Liver (tissue), 9 donors: Measurements from ENCODE around the gene TTC23. TPM values are rescaled to one million over a fixed set of nuclear protein-coding genes. Genes with fewer than 3 reads are reported as not detected.

Experiments
- DNase-seq: peaks from one replicate; pipeline ENCODE4 v3.0.0-alpha.2; 2017; ENCODE audit warnings: low spot score
- H3K27ac ChIP-seq, 2 donors: one replicate each; pipeline ENCODE4 v1.7.0; 2013; ENCODE audit warnings: inconsistent platforms in 2 of 2, low read length in 2 of 2, control low read depth in 1 of 2, low read depth in 1 of 2, mild to moderate bottlenecking in 1 of 2
- H3K27me3 ChIP-seq, 4 donors: one replicate each; pipeline versions ENCODE4 v1.6.1 to v1.7.0; 2013; ENCODE audit warnings: low read length in 3 of 4, inconsistent platforms in 1 of 4, mild to moderate bottlenecking in 1 of 4, moderate library complexity in 1 of 4; ENCODE audit not compliant: control insufficient read depth in 4 of 4, insufficient read depth in 4 of 4
- H3K36me3 ChIP-seq, 4 donors: one replicate each; pipeline versions ENCODE4 v1.6.1 to v1.7.0; 2013; ENCODE audit warnings: low read length in 3 of 4, mild to moderate bottlenecking in 3 of 4, low read depth in 1 of 4, moderate library complexity in 1 of 4; ENCODE audit not compliant: control insufficient read depth in 4 of 4, insufficient read depth in 3 of 4
- H3K4me1 ChIP-seq, 4 donors: one replicate each; pipeline versions ENCODE4 v1.6.1 to v1.7.0; 2013; ENCODE audit warnings: low read length in 3 of 4, mild to moderate bottlenecking in 3 of 4, moderate library complexity in 1 of 4; ENCODE audit not compliant: control insufficient read depth in 4 of 4, insufficient read depth in 4 of 4
- H3K4me3 ChIP-seq, 3 donors: one replicate each; pipeline versions ENCODE4 v1.6.1 to v1.7.0; 2013; ENCODE audit warnings: low read length in 3 of 3, control low read depth in 1 of 3, low read depth in 1 of 3, mild to moderate bottlenecking in 1 of 3
- H3K9ac ChIP-seq, 2 donors: one replicate each; pipeline ENCODE4 v1.7.0; 2013; ENCODE audit warnings: low read length in 2 of 2, mild to moderate bottlenecking in 2 of 2, moderate library complexity in 2 of 2, control low read depth in 1 of 2, low read depth in 1 of 2
- H3K9me3 ChIP-seq, 4 donors: one replicate each; pipeline versions ENCODE4 v1.6.1 to v1.7.0; 2013; ENCODE audit warnings: low read length in 3 of 4; ENCODE audit not compliant: control insufficient read depth in 4 of 4
- EGR1 ChIP-seq, 2 donors: IDR thresholded peaks; 2 replicates each; pipeline ENCODE4 v1.6.1; 2016 to 2018; ENCODE audit warnings: antibody characterized with exemption in 2 of 2, low read depth in 2 of 2
- FOXA1 ChIP-seq: IDR thresholded peaks from 2 replicates; pipeline ENCODE4 v1.6.1; 2016; ENCODE audit warnings: antibody characterized with exemption
- FOXA2 ChIP-seq: IDR thresholded peaks from 2 replicates; pipeline ENCODE4 v1.6.1; 2016; ENCODE audit warnings: antibody characterized with exemption
- GABPA ChIP-seq, 2 donors: IDR thresholded peaks in 1 of 2; conservative IDR thresholded peaks in 1 of 2; 2 replicates each; pipeline ENCODE4 v1.6.1; 2016; ENCODE audit warnings: antibody characterized with exemption in 2 of 2, mild to moderate bottlenecking in 1 of 2, moderate library complexity in 1 of 2
- HNF4G ChIP-seq: IDR thresholded peaks from 2 replicates; pipeline ENCODE4 v1.6.1; 2016; ENCODE audit warnings: antibody characterized with exemption
- JUND ChIP-seq, 2 donors: IDR thresholded peaks; 2 replicates each; pipeline ENCODE4 v1.6.1; 2016; ENCODE audit warnings: antibody characterized with exemption in 2 of 2
- NR2F2 ChIP-seq: IDR thresholded peaks from 2 replicates; pipeline ENCODE4 v1.6.1; 2016; ENCODE audit warnings: antibody characterized with exemption
- RAD21 ChIP-seq, 2 donors: IDR thresholded peaks; 2 replicates each; pipeline ENCODE4 v1.6.1; 2016; ENCODE audit warnings: antibody characterized with exemption in 2 of 2, mild to moderate bottlenecking in 2 of 2
- RXRA ChIP-seq, 2 donors: IDR thresholded peaks; 2 replicates each; pipeline ENCODE4 v1.6.1; 2017 to 2018; ENCODE audit warnings: antibody characterized with exemption in 2 of 2, mild to moderate bottlenecking in 1 of 2
- SP1 ChIP-seq: IDR thresholded peaks from 2 replicates; pipeline ENCODE4 v1.6.1; 2018; ENCODE audit warnings: antibody characterized with exemption, mild to moderate bottlenecking
- TAF1 ChIP-seq: conservative IDR thresholded peaks from 2 replicates; pipeline ENCODE4 v1.6.1; 2016; ENCODE audit warnings: antibody characterized with exemption, mild to moderate bottlenecking
- YY1 ChIP-seq: IDR thresholded peaks from 2 replicates; pipeline ENCODE4 v1.6.1; 2016; ENCODE audit warnings: antibody characterized with exemption, mild to moderate bottlenecking
- WGBS: extraction: QIAGEN DNeasy Blood & Tissue Kit; methylation state at CpG from one replicate; pipeline ENCODE4 v1.1.7; 2013; 5-methylcytosine and 5-hydroxymethylcytosine counted together
- polyA plus RNA-seq, 2 donors: library from polyadenylated mRNA; stranded (reverse) in 1 of 2; unstranded in 1 of 2; fragments of 200-250 nt in 1 of 2; fragments of >200 nt in 1 of 2; fragmentation: Nextera tagmentation in 1 of 2; extraction: Ambion mirVana in 1 of 2; gene quantifications; one replicate each; pipeline versions ENCODE4 v1.2.1 to v1.2.3, GENCODE V29; 2013 to 2015
- total RNA-seq, 2 donors: library from RNA; depleted of rRNA; stranded (reverse); fragments of >200 nt; gene quantifications; one replicate each; pipeline ENCODE4 v1.2.3, GENCODE V29; 2014
- TF ChIP-seq, protein P1 (sequence below): IDR thresholded peaks from 2 replicates; pipeline ENCODE4 v1.6.1; 2016; ENCODE audit warnings: antibody characterized with exemption
- TF ChIP-seq, protein P2 (sequence below): IDR thresholded peaks from 2 replicates; pipeline ENCODE4 v1.6.1; 2016; ENCODE audit warnings: antibody characterized with exemption
- TF ChIP-seq, protein P3 (sequence below): IDR thresholded peaks from 2 replicates; pipeline ENCODE4 v1.6.1; 2016; ENCODE audit warnings: antibody characterized with exemption
- TF ChIP-seq, protein P4 (sequence below): fragments of 150-350 bp; IDR thresholded peaks from 2 replicates; pipeline ENCODE4 v1.5.1; 2017; ENCODE audit warnings: improper control_type of control experiment, low read depth, low read length; ENCODE audit not compliant: missing input control
- TF ChIP-seq, protein P5 (sequence below): IDR thresholded peaks from 2 replicates; pipeline ENCODE4 v1.6.1; 2016; ENCODE audit warnings: antibody characterized with exemption, mild to moderate bottlenecking
- donor health status: healthy.
- donor health status: healthy.
- donor health status: healthy.
- donor health status: healthy.
- donor health status: healthy.

TTC23 gene
- total and polyA plus RNA-seq, 4 donors = 3.7 to 12.3 (median 7.2) TPM

DNA sequence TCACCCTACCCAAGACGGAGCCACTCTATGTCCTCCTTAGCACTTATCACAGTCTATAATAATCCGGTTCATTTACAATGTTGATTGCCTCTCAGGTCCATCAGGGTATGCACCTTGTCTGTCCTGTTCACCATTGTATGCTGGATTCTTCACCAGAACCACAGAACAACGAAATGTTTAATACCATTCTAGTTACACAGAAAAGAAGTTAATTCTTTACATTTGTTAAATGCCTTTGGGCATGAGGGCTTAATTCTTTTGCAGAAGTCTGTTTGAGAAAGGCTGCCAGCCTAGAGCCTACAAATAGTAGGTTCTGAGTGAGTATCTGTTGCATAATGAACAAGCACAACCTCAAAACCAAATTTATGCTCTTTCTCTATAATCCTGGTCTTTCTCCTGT is 22.6 kb downstream of the TTC23 start:
- Histone ChIP-seq H3K9ac (no peak overlapping the region), H3K9me3 (no peaks in the 10 kb centered on the region), H3K4me1 (peaks cover 2 to 13% (median 5%) of the 10 kb centered on the region in 4 donors), H3K27ac (no peak overlapping the region), H3K4me3 (no peak overlapping the region), H3K36me3 (peaks cover 2 to 11% (median 6%) of the 10 kb centered on the region in 4 donors), H3K27me3 (no peaks in the 10 kb centered on the region)
- TF ChIP-seq SP1 = no peak
- TF ChIP-seq NR2F2 = no peak
- TF ChIP-seq YY1 = no peak
- TF ChIP-seq, protein P1, sequence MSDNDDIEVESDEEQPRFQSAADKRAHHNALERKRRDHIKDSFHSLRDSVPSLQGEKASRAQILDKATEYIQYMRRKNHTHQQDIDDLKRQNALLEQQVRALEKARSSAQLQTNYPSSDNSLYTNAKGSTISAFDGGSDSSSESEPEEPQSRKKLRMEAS = no peak
- no peak for TF ChIP-seq HNF4G
- no peak for TF ChIP-seq RAD21 (IDR thresholded peaks at IDR 0.05)
- no peak for TF ChIP-seq JUND (IDR thresholded peaks at IDR 0.05)
- TF ChIP-seq, protein P2, sequence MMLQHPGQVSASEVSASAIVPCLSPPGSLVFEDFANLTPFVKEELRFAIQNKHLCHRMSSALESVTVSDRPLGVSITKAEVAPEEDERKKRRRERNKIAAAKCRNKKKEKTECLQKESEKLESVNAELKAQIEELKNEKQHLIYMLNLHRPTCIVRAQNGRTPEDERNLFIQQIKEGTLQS = no peak
- no peak for TF ChIP-seq RXRA (IDR thresholded peaks at IDR 0.05)
- TF ChIP-seq GABPA (IDR thresholded peaks at IDR 0.05 in 1 of 2, conservative IDR thresholded peaks at IDR 0.05 in 1 of 2) = no peak
- TF ChIP-seq FOXA1 = no peak
- TF ChIP-seq, protein P3, sequence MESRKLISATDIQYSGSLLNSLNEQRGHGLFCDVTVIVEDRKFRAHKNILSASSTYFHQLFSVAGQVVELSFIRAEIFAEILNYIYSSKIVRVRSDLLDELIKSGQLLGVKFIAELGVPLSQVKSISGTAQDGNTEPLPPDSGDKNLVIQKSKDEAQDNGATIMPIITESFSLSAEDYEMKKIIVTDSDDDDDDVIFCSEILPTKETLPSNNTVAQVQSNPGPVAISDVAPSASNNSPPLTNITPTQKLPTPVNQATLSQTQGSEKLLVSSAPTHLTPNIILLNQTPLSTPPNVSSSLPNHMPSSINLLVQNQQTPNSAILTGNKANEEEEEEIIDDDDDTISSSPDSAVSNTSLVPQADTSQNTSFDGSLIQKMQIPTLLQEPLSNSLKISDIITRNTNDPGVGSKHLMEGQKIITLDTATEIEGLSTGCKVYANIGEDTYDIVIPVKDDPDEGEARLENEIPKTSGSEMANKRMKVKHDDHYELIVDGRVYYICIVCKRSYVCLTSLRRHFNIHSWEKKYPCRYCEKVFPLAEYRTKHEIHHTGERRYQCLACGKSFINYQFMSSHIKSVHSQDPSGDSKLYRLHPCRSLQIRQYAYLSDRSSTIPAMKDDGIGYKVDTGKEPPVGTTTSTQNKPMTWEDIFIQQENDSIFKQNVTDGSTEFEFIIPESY = no peak
- TF ChIP-seq TAF1 = no peak
- TF ChIP-seq, protein P4, sequence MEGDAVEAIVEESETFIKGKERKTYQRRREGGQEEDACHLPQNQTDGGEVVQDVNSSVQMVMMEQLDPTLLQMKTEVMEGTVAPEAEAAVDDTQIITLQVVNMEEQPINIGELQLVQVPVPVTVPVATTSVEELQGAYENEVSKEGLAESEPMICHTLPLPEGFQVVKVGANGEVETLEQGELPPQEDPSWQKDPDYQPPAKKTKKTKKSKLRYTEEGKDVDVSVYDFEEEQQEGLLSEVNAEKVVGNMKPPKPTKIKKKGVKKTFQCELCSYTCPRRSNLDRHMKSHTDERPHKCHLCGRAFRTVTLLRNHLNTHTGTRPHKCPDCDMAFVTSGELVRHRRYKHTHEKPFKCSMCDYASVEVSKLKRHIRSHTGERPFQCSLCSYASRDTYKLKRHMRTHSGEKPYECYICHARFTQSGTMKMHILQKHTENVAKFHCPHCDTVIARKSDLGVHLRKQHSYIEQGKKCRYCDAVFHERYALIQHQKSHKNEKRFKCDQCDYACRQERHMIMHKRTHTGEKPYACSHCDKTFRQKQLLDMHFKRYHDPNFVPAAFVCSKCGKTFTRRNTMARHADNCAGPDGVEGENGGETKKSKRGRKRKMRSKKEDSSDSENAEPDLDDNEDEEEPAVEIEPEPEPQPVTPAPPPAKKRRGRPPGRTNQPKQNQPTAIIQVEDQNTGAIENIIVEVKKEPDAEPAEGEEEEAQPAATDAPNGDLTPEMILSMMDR = no peak
- DNase-seq = no peak
- WGBS = 61% methylated on average over 3 of the region's 3 CpGs

DNA sequence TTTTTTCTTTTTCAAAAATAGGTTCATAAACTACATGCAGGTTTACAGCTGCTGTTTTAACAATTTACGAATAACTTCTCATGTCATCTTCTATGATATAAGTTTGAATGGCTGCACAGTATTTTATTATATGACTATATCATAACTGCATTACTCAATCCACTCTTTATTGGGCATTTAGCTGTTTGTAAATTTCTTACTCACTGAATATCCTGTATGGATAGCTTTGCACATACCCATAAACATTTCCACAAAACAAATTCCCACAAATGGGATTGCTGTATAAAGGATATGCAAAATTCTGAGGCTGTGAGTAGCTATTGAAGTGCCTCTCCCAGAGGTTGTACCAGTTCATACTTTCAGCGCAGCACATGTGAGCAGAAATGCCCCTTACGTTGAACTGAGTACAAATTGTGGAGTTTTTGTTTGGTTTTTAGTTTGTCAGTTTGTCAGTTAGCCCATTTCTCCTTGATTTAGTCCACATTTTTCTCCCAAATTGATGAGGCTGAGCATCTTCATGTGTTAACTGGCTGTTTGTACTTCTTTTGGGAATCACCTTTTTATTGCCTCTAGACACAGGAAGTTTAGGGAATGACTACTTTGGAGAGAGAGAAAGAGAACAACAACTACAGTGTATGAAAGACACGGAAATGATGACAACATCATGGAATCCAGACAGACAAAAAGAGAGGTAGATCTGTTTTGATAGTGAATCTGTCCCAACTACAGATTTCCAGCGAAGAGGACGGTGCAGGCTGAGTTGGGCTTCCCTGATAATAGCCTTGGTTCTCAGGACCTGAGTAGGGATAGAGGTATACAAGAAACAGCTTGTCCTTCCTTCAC is 24.8 kb downstream of the TTC23 start:
- no peak for DNase-seq
- TF ChIP-seq, protein P5, sequence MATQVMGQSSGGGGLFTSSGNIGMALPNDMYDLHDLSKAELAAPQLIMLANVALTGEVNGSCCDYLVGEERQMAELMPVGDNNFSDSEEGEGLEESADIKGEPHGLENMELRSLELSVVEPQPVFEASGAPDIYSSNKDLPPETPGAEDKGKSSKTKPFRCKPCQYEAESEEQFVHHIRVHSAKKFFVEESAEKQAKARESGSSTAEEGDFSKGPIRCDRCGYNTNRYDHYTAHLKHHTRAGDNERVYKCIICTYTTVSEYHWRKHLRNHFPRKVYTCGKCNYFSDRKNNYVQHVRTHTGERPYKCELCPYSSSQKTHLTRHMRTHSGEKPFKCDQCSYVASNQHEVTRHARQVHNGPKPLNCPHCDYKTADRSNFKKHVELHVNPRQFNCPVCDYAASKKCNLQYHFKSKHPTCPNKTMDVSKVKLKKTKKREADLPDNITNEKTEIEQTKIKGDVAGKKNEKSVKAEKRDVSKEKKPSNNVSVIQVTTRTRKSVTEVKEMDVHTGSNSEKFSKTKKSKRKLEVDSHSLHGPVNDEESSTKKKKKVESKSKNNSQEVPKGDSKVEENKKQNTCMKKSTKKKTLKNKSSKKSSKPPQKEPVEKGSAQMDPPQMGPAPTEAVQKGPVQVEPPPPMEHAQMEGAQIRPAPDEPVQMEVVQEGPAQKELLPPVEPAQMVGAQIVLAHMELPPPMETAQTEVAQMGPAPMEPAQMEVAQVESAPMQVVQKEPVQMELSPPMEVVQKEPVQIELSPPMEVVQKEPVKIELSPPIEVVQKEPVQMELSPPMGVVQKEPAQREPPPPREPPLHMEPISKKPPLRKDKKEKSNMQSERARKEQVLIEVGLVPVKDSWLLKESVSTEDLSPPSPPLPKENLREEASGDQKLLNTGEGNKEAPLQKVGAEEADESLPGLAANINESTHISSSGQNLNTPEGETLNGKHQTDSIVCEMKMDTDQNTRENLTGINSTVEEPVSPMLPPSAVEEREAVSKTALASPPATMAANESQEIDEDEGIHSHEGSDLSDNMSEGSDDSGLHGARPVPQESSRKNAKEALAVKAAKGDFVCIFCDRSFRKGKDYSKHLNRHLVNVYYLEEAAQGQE = no peak
- TF ChIP-seq NR2F2 (no peak), FOXA2 (no peak), TAF1 (no peak), RAD21 (IDR thresholded peaks at IDR 0.05) (no peak), GABPA (IDR thresholded peaks at IDR 0.05 in 1 of 2, conservative IDR thresholded peaks at IDR 0.05 in 1 of 2) (no peak), EGR1 (IDR thresholded peaks at IDR 0.05; ENCODE audit: low read depth in 2 of 2) (no peak)
- TF ChIP-seq, protein P3 = no peak
- Histone ChIP-seq H3K27ac (no peak overlapping the region), H3K9ac (no peak overlapping the region), H3K36me3 (peaks cover 2 to 31% (median 14%) of the 10 kb centered on the region in 4 donors), H3K4me1 (peaks cover 2 to 13% (median 5%) of the 10 kb centered on the region in 4 donors), H3K9me3 (no peaks in the 10 kb centered on the region), H3K4me3 (no peak overlapping the region), H3K27me3 (no peaks in the 10 kb centered on the region)
- WGBS = 82% methylated on average over 6 of the region's 6 CpGs
